Panc1 (cell line): ENCODE results near the gene SMAGP. TPM values are rescaled to one million over a fixed set of nuclear protein-coding genes. Genes with fewer than 3 reads are reported as not detected.
"Not testable (repeated sequence)": the region's sequence is repeated elsewhere in the genome, so short reads cannot be mapped to it uniquely, and the experiment has no call there.

ENCODE experiments used
- ATAC-seq: fragments of 200-7000 bp; cut with Tn5 transposase; 2 replicates; pipeline ENCODE4 v1.9.1; 2020; ENCODE audit warnings: mild to moderate bottlenecking, moderate library complexity
- BruUV-seq: library from RNA; stranded (reverse); fragments of 400-500 nt; replicated peaks from 2 replicates; lab custom pipeline; 2021; lab: Mats Ljungman, UMichigan
- CTCF ChIA-PET: fragments of 300-600 bp; sonication (Branson Sonifier 250); formaldehyde crosslinking; loops from one replicate; lab custom pipeline; 2022; ENCODE audit warnings: antibody characterized with exemption; lab: Charles Lee
- POLR2A ChIA-PET: fragments of 300-600 bp; sonication (Branson Sonifier 250); formaldehyde crosslinking; loops from one replicate; lab custom pipeline; 2022; ENCODE audit warnings: antibody characterized with exemption; lab: Charles Lee
- DNase-seq: peaks from one replicate; pipeline ENCODE4 v3.0.0-alpha.2; 2010; ENCODE audit warnings: low read depth, low spot score
- H3K27ac ChIP-seq: 2 replicates; pipeline ENCODE4 v1.5.1; 2011; ENCODE audit warnings: mild to moderate bottlenecking, low read length, inconsistent platforms
- H3K27me3 ChIP-seq: fragments of 200-500 bp; sonication (Bioruptor generic); 2 replicates; pipeline ENCODE4 v1.6.0; 2014; ENCODE audit warnings: low read length, inconsistent platforms; ENCODE audit not compliant: control insufficient read depth, insufficient read depth
- H3K36me3 ChIP-seq: fragments of 200-500 bp; sonication (Bioruptor generic); 2 replicates; pipeline ENCODE4 v1.5.1; 2014; ENCODE audit warnings: inconsistent platforms, mild to moderate bottlenecking, low read length, moderate library complexity; ENCODE audit not compliant: control insufficient read depth, insufficient read depth
- H3K4me1 ChIP-seq: 2 replicates; pipeline ENCODE4 v1.5.1; 2011; ENCODE audit warnings: inconsistent platforms, mild to moderate bottlenecking, low read length, moderate library complexity; ENCODE audit not compliant: control insufficient read depth, insufficient read depth
- H3K4me3 ChIP-seq, 2 experiments: 2 replicates each; pipeline ENCODE4 v1.5.1; 2011 to 2012; ENCODE audit warnings: low read depth in 2 of 2, low read length in 2 of 2, mild to moderate bottlenecking in 2 of 2, inconsistent platforms in 1 of 2, moderate library complexity in 1 of 2
- H3K9me3 ChIP-seq: fragments of 200-500 bp; sonication (Bioruptor generic); 2 replicates; pipeline ENCODE4 v1.5.1; 2014; ENCODE audit warnings: low read depth, mild to moderate bottlenecking, inconsistent platforms, low read length, moderate library complexity; ENCODE audit not compliant: control insufficient read depth, insufficient read depth
- CTCF ChIP-seq: fragments of 450-650 bp; IDR thresholded peaks from 2 replicates; pipeline ENCODE4 v1.5.1; 2017; ENCODE audit warnings: mild to moderate bottlenecking
- POLR2AphosphoS5 ChIP-seq: IDR thresholded peaks from 2 replicates; pipeline ENCODE4 v1.6.1; 2012; ENCODE audit warnings: mild to moderate bottlenecking, low read depth, low read length, moderate library complexity
- REST ChIP-seq, 2 experiments: IDR thresholded peaks; 2 replicates each; pipeline ENCODE4 v1.6.1; 2011 to 2012; ENCODE audit warnings: low read depth in 2 of 2, control low read depth in 1 of 2, low read length in 1 of 2, mild to moderate bottlenecking in 1 of 2, moderate library complexity in 1 of 2; ENCODE audit not compliant: insufficient read depth in 1 of 2
- SIN3A ChIP-seq: IDR thresholded peaks from 2 replicates; pipeline ENCODE4 v1.6.1; 2012; ENCODE audit warnings: low read depth, mild to moderate bottlenecking, low read length, moderate library complexity, borderline replicate concordance; ENCODE audit not compliant: insufficient read depth
- TCF7L2 ChIP-seq: IDR thresholded peaks from 2 replicates; pipeline ENCODE4 v1.6.1; 2011; ENCODE audit warnings: mild to moderate bottlenecking, low read depth, low read length, inconsistent platforms
- in situ Hi-C: cut with HindIII; loops from 2 replicates; pipeline ENCODE4 v1.10.0; 2016; ENCODE audit warnings: low sequenced_read_pairs, low pct_unique_long_range_greater_than_20kb
- intact Hi-C: fragments of 100-400 bp; cut with micrococcal nuclease; formaldehyde crosslinking; loops from one replicate; pipeline ENCODE4 v1.10.0; 2022; ENCODE audit not compliant: unreplicated experiment
- total RNA-seq: library from RNA; stranded (reverse); gene quantifications from one replicate; pipeline ENCODE4 v1.2.1, GENCODE V29; 2021; ENCODE audit not compliant: unreplicated experiment

The SMAGP gene
- total RNA-seq, 1 experiment from 2014 or later: 2.4 TPM

GRCh38 chr12:51318057-51318806 lies 48.0 kb upstream of the SMAGP start:
- H3K27ac ChIP-seq, H3K9me3 ChIP-seq, DNase-seq, BruUV-seq, CTCF ChIA-PET, H3K27me3 ChIP-seq, intact Hi-C loops, ATAC-seq, H3K4me1 ChIP-seq, in situ Hi-C loops, POLR2A ChIA-PET, H3K4me3 ChIP-seq, H3K36me3 ChIP-seq: not testable (repeated sequence)

- no peaks in the 10 kb centered on the region for H3K4me1 ChIP-seq
- no peaks in the 10 kb centered on the region for H3K27me3 ChIP-seq
- in situ Hi-C loops (no loop called here), intact Hi-C loops (no loop called here)
- CTCF ChIA-PET: no interaction called here
- H3K4me3 ChIP-seq: no peak overlapping the region
- DNase-seq: no peak
- POLR2A ChIA-PET: no interaction called here
- H3K9me3 ChIP-seq: no peaks in the 10 kb centered on the region
- no peak overlapping the region for H3K27ac ChIP-seq
- no peak for TF ChIP-seq REST (IDR thresholded peaks at IDR 0.05; ENCODE audit: insufficient read depth in 1 of 2, low read depth in 2 of 2, low read length in 1 of 2)
- TF ChIP-seq TCF7L2: no peak
- TF ChIP-seq SIN3A: no peak
- TF ChIP-seq CTCF: no peak
- no peak for TF ChIP-seq POLR2AphosphoS5
- no TSS peak for BruUV-seq
- no peaks in the 10 kb centered on the region for H3K36me3 ChIP-seq
- no peak for ATAC-seq
These were observed 41.2 kb upstream of the SMAGP start for GRCh38 chr12:51311389-51311788.
